HG02588 (cell line): Measurements from ENCODE around the gene STRN.
"Not testable (repeated sequence)": the region's sequence is repeated elsewhere in the genome, so short reads cannot be mapped to it uniquely, and the experiment has no call there.

Experiments used
- ATAC-seq: cut with Tn5 transposase; IDR thresholded peaks from one replicate; pipeline ENCODE4 v1.9.1; 2021; ENCODE audit warnings: mild to moderate bottlenecking, moderate library complexity; ENCODE audit not compliant: unreplicated experiment

STRN gene

DNA sequence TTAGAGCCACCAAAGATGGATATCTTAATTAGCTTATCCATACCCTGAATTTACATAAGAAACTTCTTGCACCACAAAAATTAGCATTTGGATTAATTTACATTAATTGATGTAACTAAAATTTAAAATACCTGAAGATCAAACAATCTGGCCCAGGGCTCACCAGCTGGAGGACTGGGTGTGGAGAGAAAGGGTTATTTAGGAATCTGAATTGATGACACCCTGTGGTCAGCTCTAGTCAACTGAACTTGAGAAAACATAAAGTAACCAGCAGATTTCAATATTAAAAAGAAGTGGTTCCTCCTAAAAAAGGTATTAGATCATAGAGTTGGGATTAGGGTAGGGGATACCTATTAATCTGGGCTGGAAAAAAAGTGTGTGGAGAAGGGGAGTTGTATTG, 122.5 kb downstream of the STRN start:
- no peak for ATAC-seq

DNA sequence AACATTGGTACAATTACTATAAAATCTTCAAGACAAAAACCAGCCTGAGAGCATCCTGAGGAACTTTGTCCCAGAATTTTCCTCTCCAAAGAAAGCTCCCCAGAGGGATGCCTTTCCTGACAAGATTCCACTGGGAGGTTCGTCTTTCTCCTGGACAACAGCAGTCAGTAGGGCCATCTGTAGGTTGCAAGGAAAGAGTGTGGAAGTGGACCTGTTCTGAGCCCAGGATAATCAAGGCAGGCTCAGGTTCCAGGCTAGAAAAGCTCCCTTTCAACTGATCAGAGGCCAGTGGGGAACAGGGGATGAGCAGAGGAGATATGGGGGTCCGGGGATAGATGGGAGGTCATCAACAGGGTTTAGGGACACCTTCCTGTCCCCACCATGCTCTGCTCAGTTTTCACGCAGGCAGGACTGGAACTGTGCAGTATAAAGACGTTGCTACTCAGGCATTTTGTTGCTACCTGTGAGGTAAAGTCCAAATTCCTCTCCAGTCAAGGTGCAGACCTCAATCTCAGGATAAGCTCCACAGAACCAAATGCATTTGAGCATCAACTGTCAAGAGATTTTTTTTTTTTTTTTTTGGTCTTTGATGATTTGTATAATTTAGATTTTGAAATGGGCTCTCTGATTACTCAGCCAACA, 126.2 kb downstream of the STRN start:
- ATAC-seq = no peak

DNA sequence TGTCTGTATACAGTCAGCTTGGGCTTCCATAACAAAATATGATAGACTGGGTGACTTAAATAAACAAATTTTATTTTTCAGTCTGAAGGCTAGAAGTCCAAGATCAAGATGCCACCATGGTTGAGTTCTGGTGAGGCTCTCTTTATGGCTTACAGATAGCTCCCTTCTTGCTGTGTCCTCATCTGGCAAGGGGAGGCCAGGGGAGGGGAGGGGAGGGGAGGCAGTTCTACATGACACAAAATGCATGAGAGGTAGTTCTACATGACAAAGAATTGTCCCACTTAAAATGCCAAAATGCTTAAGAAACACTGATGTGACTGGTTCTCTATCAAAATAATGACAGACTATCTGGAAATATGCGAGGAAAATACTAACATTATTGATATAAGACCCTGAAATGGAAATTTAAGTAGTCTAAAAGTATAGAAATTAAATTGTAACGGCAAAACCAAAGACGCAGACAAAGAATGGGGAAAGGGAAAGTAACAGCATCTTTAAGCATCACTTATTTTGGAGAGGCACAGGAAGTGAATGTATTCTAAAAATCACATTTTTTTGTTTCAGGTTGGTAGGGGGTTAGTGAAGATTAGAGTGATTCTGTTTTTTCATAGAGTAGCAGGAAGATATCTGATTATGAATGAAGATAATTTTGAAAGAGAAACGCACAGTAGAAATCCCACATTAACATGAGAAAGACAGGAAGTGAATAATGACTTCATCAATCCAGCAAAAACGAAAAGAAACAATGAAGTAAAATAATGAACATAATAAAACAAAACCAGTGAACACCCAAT, 131.4 kb downstream of the STRN start:
- ATAC-seq = no peak

DNA sequence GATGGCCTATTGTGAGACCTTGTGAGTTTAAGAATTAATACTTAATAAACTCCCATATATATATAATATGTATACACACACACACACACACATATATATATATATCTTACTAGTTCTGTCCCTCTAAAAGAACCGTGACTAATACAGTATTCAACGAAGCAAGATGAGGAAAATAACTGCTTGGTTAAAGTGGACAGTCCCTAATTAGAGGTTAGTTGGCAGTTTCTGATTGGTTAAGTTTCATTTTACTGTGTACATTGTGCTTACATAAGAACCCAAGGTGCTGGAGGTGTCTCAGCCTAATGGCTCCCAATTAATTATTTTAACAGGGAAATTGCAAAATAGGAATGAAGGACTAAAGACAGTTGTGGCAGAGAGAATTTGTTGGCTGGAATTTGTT, 132.1 kb downstream of the STRN start:
- ATAC-seq = no peak

DNA sequence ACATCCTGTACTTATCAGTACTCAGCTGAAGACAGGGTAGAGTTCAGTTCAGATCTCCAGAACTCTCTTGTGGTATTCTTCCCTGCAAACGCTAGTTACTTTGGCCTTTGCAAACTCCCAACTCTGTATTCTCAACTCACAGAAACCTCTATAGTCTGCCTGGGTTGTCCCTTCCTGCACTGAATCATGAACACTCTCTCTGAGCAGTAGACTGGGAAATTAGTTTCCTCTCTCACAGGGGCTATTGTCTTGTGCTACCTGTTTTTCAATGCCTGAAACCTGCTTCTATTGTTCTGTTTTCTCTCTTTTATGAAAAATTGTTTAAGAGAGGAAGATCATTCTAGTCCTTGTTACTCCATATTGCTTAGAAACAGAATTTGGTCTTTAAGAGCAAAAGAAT, 135.2 kb downstream of the STRN start:
- no peak for ATAC-seq

DNA sequence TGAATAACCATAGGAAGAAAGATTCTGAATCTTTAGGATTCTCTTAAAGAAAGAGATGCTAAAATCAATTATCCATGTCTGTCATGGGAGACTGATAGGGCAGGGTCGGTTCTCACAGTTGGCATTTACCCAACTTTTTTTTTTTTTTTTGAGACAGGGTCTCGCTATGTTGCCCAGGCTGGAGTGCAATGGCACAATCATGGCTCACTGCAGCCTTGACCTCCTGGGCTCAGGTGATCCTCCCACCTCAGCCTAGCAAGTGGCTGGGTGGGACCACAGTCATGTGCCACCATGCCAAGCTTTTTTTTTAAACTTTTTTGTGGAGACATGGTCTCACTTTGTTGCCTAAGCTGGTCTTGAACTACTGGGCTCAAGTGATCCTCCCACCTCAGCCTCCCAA, 141.7 kb downstream of the STRN start:
- not testable (repeated sequence) for ATAC-seq

DNA sequence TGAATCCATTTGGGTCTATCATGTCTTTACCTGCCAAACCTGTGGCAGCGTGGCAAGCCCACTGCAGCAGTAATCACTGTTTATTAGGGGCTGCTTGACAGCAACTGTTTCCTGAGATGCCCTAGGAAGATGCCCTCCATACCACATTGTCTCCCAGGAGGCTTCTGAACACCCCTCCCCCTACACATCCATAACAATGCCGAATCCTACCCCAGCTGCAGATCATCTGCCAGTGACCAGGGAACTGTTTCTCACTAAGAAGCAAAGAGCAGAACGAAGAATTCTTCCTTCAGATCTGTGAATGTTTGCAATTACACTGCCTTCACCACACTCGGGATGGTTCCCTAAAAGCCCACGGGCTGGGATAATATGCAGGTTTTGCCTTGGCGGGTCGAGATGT, 142.1 kb downstream of the STRN start:
- no peak for ATAC-seq

DNA sequence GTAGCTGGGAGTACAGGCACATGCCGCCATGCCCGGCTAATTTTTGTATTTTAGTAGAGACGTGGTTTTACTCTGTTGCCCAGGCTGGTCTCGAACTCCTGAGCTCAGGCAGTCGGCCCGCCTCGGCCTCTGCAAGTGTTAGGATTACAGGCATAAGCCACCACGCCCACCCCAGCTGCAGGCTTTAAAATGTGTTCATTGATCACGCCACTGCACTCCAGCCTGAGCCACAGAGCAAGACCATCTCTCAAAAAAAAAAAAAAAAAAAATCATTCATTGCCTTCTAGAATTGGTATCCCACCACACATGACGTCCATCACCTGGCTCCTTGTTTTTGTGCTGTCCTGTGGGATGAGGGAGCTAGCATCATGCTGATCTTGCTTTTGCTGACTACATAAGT, 142.5 kb downstream of the STRN start:
- no peak for ATAC-seq

DNA sequence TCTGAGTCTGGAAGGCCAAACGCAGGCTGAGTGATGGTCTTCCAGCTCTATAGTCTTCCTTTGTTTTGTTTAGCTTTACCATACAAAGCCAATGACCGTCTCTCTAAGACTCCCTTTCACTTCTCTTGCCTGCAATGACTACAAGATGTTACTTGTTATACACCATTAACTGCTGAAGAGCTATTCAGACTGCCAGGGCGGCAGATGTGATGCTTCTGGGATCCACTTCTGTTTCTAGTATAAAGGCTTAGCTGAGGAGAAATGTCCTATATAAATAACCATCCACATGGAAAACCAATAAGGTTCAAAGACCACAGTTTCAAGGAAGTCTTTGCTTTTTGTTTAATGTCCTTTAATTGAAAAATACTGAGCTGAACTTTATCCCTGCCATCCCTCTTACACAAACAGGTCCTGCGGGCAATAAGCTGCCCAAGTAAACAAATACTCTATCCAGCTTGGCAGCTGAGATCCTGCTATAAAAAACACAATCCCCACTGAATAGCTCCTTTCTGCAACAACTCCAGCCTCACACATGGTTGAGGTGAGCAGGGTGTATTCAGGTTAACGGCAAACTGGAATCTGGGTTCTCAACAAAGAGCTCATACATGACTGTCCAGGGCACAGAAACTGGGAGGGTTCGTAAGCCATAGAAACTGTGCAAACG, 145.3 kb downstream of the STRN start:
- ATAC-seq = no peak

DNA sequence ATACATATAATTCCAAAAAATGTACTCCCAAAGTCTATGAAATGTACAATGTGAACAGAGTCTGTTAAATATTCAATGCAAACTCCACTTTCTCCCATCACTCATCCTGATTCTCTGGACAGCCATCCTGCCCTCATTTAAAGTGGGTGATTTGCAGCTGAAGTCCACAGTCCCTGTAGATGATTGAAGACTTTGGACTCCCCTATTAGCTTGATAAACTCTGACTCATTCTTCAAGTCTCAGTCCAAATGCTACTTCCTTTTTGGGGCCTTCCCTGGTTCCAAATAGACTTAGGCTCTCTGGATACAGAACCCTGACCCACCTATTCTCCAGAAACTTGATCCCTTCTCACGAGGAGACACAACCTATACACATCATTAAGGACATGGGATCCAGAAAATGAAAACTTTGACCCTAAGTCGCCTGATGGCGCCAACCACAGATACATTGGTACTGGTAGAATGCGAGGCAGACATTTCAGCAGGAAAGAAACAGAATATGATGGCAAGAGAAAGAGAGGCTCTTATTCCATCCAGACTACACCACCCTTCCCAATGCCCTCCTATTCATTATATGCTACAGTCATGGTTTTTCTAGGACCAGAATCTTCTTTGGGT, 147.1 kb downstream of the STRN start:
- no peak for ATAC-seq

DNA sequence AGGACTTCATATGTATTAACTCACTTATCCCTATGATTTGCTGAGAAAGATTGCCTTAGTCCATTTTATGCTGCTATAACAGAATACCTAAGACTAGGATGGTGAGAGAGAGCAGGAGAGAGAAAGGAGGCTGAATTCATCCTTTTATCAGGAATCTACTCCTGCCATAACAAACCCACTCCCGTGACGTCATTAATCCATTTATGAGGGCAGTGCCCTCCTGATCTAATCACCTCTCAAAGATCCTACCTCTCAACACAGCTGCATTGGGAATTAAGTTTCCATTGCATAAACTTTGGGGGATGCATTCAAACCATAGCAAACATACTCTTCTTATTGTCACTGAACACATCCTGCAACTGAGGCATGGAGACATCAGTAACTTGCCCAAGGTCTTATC, 147.8 kb downstream of the STRN start:
- ATAC-seq = no peak

DNA sequence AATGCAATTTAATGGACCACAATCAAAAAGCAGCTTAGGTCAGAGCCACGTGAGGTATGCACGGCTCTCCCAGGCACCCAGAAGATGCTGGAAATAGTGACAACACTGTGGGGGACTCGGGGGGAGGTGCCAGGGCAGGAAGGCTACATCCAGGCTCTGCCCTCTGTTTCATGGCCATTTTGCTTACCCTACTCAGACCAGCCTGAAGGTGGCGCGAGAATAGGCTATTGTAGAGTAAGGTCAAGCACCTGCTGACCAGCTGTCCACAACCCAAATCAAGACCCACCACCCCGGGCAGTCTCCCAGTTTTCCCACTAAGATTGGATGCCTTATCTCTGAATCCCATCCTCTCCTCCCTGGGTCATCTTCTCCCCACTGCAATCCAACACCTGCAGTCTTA, 154.1 kb downstream of the STRN start:
- ATAC-seq = no peak

DNA sequence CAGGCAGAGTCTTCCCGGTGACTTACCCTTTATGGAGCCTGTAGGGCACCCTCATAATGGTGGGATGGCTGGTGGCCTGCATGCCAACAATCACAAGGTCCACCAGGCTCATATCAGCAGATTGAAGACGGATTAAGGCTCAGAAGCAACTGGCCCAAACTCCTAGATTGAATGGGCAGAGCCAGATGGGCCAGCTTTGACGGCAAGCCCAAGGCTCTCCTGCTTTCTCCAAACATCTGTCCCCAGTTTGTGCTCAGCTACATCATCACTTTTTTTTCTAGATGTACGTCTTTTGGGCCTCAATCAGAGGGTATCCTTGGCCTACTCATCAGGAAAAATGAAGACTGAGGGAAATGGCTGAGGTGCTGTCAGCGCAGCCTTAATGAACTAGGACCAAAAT, 155.3 kb downstream of the STRN start:
- no peak for ATAC-seq

DNA sequence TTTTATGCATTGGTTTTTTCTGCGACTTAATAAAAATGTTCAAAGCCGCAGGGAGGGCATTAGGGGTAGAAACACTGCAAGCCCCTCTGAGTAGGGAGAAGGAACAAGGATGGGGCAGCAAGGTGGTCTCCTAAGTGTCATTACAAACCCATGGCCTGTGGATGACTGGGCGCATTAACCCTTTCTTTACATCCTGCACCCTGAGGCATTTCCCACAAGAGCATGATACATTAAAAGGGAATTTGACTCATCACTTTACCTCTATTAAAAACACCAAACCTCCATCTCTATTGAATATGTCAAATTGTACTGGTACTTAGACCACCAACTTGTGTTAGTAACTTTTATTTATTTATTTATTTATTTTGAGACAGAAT, 157.3 kb downstream of the STRN start:
- no peak for ATAC-seq

DNA sequence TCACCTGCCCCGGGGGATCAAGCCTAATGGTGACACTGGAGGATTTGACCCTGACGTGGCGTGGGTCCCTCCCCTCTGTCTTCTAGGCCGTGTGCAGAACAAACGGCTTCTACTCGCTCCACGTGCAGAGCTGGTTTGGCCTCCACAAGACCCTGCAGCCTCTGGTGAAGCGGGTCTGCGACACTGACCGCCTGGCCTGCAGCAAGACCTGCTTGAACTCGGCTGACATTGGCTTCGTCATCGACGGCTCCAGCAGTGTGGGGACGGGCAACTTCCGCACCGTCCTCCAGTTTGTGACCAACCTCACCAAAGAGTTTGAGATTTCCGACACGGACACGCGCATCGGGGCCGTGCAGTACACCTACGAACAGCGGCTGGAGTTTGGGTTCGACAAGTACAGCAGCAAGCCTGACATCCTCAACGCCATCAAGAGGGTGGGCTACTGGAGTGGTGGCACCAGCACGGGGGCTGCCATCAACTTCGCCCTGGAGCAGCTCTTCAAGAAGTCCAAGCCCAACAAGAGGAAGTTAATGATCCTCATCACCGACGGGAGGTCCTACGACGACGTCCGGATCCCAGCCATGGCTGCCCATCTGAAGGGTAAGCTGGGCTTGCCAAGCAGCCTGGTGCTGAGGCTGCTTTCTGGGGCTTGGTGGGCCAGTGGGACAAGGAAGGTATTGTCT, 157.8 kb downstream of the STRN start:
- ATAC-seq = no peak

DNA sequence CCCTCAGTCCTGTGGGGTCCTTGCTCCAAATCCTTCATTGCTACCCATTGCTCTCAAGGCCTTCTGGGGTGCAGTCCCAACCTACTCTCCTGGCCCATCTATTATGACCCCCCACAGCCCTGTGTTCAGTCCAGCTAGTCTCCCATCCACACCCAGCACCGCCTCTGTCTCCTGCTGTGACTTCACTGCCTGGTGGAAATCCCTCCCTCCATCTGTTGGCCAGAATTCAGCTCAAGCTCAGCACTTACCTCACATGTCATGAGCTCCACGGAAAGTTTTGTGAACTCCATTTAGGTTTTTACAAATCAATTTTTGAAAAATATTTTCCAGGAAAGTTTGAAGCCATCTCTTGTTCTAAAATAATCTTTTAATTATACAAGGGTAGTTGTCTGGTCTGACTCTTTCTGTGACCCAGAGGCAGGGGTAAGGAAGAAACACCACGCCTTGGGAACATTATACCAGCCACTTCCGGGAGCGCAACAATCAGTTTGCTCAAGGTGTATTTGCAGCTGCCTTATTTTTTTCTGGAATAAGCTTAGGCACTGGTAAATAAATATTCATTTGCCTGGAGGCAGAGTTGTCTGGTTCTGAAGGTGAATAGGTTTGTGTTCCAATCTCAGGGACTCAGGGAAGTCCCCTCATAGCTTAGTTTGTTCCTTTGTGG, 159.0 kb downstream of the STRN start:
- no peak for ATAC-seq

DNA sequence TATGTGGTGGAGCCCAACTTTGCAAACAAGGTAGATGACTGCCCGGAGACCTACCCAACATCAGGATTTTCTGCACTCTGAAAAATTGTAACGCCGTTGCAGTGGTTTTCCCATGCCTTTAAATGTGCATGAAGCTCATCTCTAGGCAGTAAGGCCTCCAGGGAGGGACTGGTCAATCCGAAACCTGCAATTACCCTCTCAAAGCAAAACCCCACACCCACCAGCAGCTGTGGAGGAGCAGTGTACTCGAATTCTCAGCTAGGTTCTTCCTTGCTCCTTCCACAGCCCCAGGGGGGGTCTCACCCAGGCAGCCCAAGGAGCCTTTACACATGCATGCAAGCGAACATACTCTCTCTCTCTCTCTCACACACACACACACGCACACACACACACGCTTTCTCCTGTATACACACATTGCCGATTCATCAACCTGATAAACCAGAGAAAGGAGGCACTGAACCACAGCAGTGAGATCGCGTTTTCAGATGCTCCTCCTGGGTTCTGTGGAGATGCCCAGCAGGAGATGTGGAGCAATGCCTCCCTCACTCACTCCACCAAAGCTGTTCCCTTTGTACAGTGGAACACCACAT, 160.6 kb downstream of the STRN start:
- no peak for ATAC-seq

DNA sequence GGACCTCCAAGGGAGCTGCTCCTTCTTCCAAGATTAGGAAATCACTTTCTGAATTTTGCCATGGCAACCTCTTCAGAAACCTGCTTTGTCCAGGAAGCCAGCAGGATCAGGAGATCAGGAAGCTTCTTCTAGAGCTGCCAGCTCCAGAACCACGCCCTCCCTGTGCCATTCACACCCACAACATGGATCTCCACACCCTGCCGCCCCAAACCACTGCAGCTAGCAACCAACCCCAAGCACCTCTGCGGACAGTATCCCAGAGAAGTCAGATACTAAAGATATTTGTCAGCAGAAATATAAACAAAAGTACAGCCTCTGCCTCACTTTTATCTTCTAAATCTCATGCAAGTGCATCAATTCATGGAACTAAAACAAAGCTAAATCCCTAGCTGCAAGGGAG, 163.4 kb downstream of the STRN start:
- no peak for ATAC-seq

DNA sequence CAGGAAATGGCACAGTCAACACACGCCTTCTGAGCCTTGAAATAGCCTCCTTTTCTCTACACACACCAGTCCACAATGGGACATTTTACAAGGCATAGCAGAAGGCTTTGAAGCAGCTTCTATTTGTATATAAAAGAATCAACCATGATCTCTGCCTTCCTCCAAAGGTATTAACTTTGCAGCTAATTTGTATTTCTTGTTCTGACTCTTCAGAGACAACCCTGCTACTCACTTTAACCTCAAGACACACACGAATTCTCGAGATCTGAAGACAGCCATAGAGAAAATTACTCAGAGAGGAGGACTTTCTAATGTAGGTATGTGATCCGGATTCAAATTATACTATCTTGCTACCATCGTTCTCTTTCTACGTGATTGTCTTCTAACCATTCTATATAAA, 165.2 kb downstream of the STRN start:
- no peak for ATAC-seq

DNA sequence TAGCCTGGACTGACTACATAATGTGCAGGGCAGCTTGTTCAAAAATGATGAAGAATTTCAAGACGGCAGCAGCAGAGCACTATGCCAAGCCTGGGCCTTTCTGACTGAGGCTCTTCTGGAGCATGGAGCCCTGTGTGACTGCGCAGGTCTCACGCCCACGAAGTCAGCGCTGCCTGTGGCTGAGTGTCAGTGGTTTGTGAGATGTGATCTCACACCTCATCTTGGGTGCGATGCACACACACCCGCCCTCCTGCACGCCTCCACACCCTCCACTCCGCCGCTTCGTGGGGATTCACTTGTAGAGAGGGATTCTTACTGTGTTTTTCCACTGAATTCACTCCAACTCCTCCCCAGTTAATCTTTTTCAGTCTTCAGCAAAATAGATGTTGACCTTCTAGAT, 166.0 kb downstream of the STRN start:
- no peak for ATAC-seq
